Kidney (tissue), 14 donors: ENCODE data around the gene PFAS. TPM values are rescaled to one million over a fixed set of nuclear protein-coding genes. Genes with fewer than 3 reads are reported as not detected.

ENCODE experiments used
- DNase-seq, 5 donors: peaks; one replicate each; pipeline ENCODE4 v3.0.0-alpha.2; 2013 to 2020
- FAIRE-seq: peaks from 2 replicates; lab custom pipeline; 2012; peaks lifted over from hg19 to GRCh38; lab: Jason Lieb, UNC
- H3K27ac ChIP-seq, 2 donors: one replicate each; pipeline ENCODE4 v1.7.0; 2013; ENCODE audit warnings: low read depth in 2 of 2, low read length in 2 of 2, inconsistent platforms in 1 of 2
- H3K27me3 ChIP-seq: one replicate; pipeline ENCODE4 v1.7.1; 2013; ENCODE audit warnings: low read length, inconsistent platforms; ENCODE audit not compliant: control insufficient read depth, insufficient read depth
- H3K36me3 ChIP-seq, 3 donors: one replicate each; pipeline versions ENCODE4 v1.7.0 to v1.7.1; 2013; ENCODE audit warnings: low read length in 3 of 3, control low read depth in 1 of 3, inconsistent platforms in 1 of 3; ENCODE audit not compliant: insufficient read depth in 3 of 3, control insufficient read depth in 2 of 3
- H3K4me1 ChIP-seq, 3 donors: one replicate each; pipeline versions ENCODE4 v1.7.0 to v1.7.1; 2013; ENCODE audit warnings: low read length in 3 of 3, inconsistent platforms in 1 of 3, low read depth in 1 of 3; ENCODE audit not compliant: control insufficient read depth in 2 of 3, insufficient read depth in 2 of 3
- H3K4me3 ChIP-seq, 3 donors: one replicate each; pipeline versions ENCODE4 v1.7.0 to v1.8.1; 2013; ENCODE audit warnings: low read length in 3 of 3, control low read depth in 1 of 3, inconsistent platforms in 1 of 3
- H3K9ac ChIP-seq, 3 donors: one replicate each; pipeline versions ENCODE4 v1.7.0 to v1.7.1; 2013; ENCODE audit warnings: low read length in 3 of 3, control low read depth in 1 of 3, inconsistent platforms in 1 of 3
- H3K9me3 ChIP-seq, 3 donors: one replicate each; pipeline versions ENCODE4 v1.7.0 to v1.7.1; 2013; ENCODE audit warnings: low read length in 3 of 3, control low read depth in 1 of 3, inconsistent platforms in 1 of 3; ENCODE audit not compliant: control insufficient read depth in 2 of 3, insufficient read depth in 1 of 3
- intact Hi-C: fragments of 100-400 bp; cut with DNase I; formaldehyde crosslinking; loops from one replicate; pipeline ENCODE4 v1.11.1; 2022
- polyA plus RNA-seq: library from polyadenylated mRNA; stranded (reverse); fragments of 350-450 nt; fragmentation: Illumina TruSeq; extraction: RNeasy Lipid Tissue Mini Kit (QIAGEN cat#74804); gene quantifications from one replicate; pipeline ENCODE4 v1.2.3, GENCODE V29; 2014; ENCODE audit warnings: low read depth, low replicate concordance; ENCODE audit not compliant: insufficient read depth
- total RNA-seq: library from RNA; stranded (reverse); fragmentation: NEBNext Ultra II Directional; extraction: Animal tissue kit (Norgen Biotek cat#: 25700); gene quantifications from one replicate; pipeline ENCODE4 v1.2.1, GENCODE V29; 2021
- TF ChIP-seq, protein P1 (sequence below): IDR thresholded peaks from 3 replicates; pipeline ENCODE4 v1.5.1; 2012; ENCODE audit warnings: mild to moderate bottlenecking, moderate library complexity, borderline replicate concordance; ENCODE audit not compliant: insufficient read depth; ENCODE audit errors: extremely low read depth
- donor health status: control.
- donor health status: control.
- donor health status: control.
- donor health status: control.
- donor health status: control.
- donor health status: DM: yes; HTN: yes; CAD: no.
- donor health status: Normal renal cell carcinoma (clear cell type).

The PFAS gene
- total and polyA plus RNA-seq, 2 donors from 2014 or later: 7.6 to 49.5 TPM

- Histone ChIP-seq H3K9ac (no peak overlapping the region), H3K4me1 (peaks cover 0 to 4% (median 0%) of the 10 kb centered on the region in 3 donors), H3K4me3 (peak overlapping the region in 1 of 3 donors; percentile 21), H3K27ac (no peak overlapping the region), H3K36me3 (no peaks in the 10 kb centered on the region), H3K27me3 (peaks cover 17% of the 10 kb centered on the region), H3K9me3 (no peaks in the 10 kb centered on the region)
- FAIRE-seq (no peak), DNase-seq (peak in 1 of 5 donors; percentile 68)
- intact Hi-C loops: no loop called here
- TF ChIP-seq, protein P1, sequence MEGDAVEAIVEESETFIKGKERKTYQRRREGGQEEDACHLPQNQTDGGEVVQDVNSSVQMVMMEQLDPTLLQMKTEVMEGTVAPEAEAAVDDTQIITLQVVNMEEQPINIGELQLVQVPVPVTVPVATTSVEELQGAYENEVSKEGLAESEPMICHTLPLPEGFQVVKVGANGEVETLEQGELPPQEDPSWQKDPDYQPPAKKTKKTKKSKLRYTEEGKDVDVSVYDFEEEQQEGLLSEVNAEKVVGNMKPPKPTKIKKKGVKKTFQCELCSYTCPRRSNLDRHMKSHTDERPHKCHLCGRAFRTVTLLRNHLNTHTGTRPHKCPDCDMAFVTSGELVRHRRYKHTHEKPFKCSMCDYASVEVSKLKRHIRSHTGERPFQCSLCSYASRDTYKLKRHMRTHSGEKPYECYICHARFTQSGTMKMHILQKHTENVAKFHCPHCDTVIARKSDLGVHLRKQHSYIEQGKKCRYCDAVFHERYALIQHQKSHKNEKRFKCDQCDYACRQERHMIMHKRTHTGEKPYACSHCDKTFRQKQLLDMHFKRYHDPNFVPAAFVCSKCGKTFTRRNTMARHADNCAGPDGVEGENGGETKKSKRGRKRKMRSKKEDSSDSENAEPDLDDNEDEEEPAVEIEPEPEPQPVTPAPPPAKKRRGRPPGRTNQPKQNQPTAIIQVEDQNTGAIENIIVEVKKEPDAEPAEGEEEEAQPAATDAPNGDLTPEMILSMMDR: no peak
These were observed 63.9 kb downstream of the PFAS start for GRCh38 chr17:8312726-8313600.

- H3K4me1 ChIP-seq: peaks cover 0 to 4% (median 0%) of the 10 kb centered on the region in 3 donors
- no peaks in the 10 kb centered on the region for H3K36me3 ChIP-seq
- H3K4me3 ChIP-seq: peak overlapping the region in 1 of 3 donors; percentile 44
- intact Hi-C loops: no loop called here
- H3K9ac ChIP-seq: no peak overlapping the region
- TF ChIP-seq, protein P1: no peak
- peaks cover 17% of the 10 kb centered on the region for H3K27me3 ChIP-seq
- H3K9me3 ChIP-seq: no peaks in the 10 kb centered on the region
- FAIRE-seq (no peak), DNase-seq (peak in 4 of 5 donors; percentile 23 to 39 (median 32))
- H3K27ac ChIP-seq: no peak overlapping the region
These were observed 66.0 kb downstream of the PFAS start for GRCh38 chr17:8314797-8315763.

GRCh38 chr17:8315764-8316217 is 66.7 kb downstream of the PFAS start:
- Histone ChIP-seq H3K4me3 (no peak overlapping the region), H3K27ac (no peak overlapping the region), H3K27me3 (peaks cover 17% of the 10 kb centered on the region), H3K4me1 (peaks cover 0 to 4% (median 0%) of the 10 kb centered on the region in 3 donors), H3K9me3 (no peaks in the 10 kb centered on the region), H3K36me3 (no peaks in the 10 kb centered on the region), H3K9ac (no peak overlapping the region)
- FAIRE-seq (no peak), DNase-seq (peak in 2 of 5 donors; percentile 27 to 38)
- TF ChIP-seq, protein P1: no peak
- intact Hi-C loops: no loop called here
